ENCODE data around the gene ERCC6L2. TPM values are rescaled to one million over a fixed set of nuclear protein-coding genes. Genes with fewer than 3 reads are reported as not detected.

The ERCC6L2 gene
- total and polyA plus RNA-seq, 2 donors (not counting 1 experiment from before 2014, with no cell fraction given): 10.1 to 52.0 TPM

DNA sequence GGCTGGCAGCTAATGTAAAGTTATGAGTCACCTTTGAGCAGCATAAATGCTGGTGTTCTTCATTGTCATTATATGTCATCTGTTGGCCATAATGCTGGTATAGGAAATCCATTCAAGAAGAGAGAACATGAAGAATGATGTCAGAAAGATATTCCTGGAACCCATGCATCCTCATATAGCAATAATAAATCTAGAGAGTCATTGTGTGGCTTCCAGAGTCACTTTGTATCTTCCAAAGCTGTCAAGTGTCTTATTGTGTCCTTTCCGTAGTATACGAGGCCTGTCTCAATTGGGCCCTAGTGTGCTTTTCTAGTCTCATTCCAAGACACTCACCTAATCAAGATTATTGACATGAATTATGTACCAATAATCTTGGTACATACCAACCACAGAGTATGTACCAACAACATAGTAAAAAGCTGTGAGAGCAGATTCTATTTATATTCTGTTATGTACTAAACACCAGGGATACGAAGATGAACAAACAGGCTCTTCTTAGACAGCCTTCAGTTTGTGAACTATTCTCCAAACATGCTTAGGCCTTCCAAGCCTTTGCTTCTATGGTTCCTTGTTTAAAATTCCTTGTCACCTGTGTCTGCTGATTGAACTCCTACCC is 110.1 kb downstream of the ERCC6L2 start:
- H3K36me3 ChIP-seq (replicated peaks in 1 of 2; ENCODE audit: control extremely low read depth in 1 of 2, control insufficient read depth in 1 of 2, extremely low read depth in 1 of 2, insufficient read depth in 2 of 2, low read length in 1 of 2): peaks cover 0 to 6% of the 10 kb centered on the region in 2 experiments
- no peak for TF ChIP-seq EZH2 (IDR thresholded peaks at IDR 0.05; ENCODE audit: borderline replicate concordance, insufficient read depth, low read depth, low read length, poor library complexity, severe bottlenecking)
- TF ChIP-seq, protein P1, sequence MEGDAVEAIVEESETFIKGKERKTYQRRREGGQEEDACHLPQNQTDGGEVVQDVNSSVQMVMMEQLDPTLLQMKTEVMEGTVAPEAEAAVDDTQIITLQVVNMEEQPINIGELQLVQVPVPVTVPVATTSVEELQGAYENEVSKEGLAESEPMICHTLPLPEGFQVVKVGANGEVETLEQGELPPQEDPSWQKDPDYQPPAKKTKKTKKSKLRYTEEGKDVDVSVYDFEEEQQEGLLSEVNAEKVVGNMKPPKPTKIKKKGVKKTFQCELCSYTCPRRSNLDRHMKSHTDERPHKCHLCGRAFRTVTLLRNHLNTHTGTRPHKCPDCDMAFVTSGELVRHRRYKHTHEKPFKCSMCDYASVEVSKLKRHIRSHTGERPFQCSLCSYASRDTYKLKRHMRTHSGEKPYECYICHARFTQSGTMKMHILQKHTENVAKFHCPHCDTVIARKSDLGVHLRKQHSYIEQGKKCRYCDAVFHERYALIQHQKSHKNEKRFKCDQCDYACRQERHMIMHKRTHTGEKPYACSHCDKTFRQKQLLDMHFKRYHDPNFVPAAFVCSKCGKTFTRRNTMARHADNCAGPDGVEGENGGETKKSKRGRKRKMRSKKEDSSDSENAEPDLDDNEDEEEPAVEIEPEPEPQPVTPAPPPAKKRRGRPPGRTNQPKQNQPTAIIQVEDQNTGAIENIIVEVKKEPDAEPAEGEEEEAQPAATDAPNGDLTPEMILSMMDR (IDR thresholded peaks at IDR 0.05): no peak
- intact Hi-C loops (cut with micrococcal nuclease): no loop called here

DNA sequence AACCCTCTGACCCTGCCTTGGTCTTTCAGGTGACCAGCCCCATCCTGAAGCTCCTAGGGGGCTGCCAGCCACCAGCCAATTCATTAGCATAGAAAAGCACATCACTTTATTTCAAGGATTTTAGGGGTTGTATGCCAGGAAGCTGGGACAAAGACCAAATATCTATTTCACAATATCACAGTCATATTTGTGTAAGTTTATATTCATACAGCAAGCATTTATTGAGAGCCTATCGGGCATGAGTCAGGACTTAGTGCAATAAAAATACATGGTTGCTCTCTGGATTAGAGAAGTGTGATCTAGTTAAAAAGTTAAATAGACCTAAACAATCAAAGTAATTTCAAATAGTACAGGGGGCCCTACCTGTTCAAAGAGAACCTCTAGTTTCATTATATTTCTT is 113.8 kb downstream of the ERCC6L2 start:
- POLR2A ChIA-PET: no interaction called here
- Histone ChIP-seq H3K9me3 (ENCODE audit: control extremely low read depth in 1 of 3, control insufficient read depth in 2 of 3, insufficient read depth in 1 of 3, low read length in 2 of 3) (peaks cover 0 to 8% (median 4%) of the 10 kb centered on the region in 3 donors), H3K4me1 (ENCODE audit: control insufficient read depth in 2 of 2, insufficient read depth in 2 of 2, low read length in 2 of 2) (no peaks in the 10 kb centered on the region), H3K27ac (ENCODE audit: low read length in 2 of 2) (no peak overlapping the region), H2AFZ (ENCODE audit: insufficient read depth, low read depth, low read length, poor library complexity, severe bottlenecking) (no peak overlapping the region), H3K4me3 (ENCODE audit: control extremely low read depth in 1 of 5, extremely low read depth in 1 of 5, insufficient read depth in 1 of 5, low read depth in 2 of 5, low read length in 4 of 5) (no peak overlapping the region), H3K79me2 (ENCODE audit: control insufficient read depth, insufficient read depth, low read length) (no peaks in the 10 kb centered on the region), H3K9ac (ENCODE audit: low read length) (no peak overlapping the region), H3K36me3 (replicated peaks in 1 of 2; ENCODE audit: control extremely low read depth in 1 of 2, control insufficient read depth in 1 of 2, extremely low read depth in 1 of 2, insufficient read depth in 2 of 2, low read length in 1 of 2) (peaks cover 0 to 6% of the 10 kb centered on the region in 2 experiments), H4K20me1 (ENCODE audit: control insufficient read depth, insufficient read depth, low read length, poor library complexity, severe bottlenecking) (no peaks in the 10 kb centered on the region), H3K4me2 (replicated peaks; ENCODE audit: low read depth, low read length, poor library complexity, severe bottlenecking) (no peak overlapping the region), H3K27me3 (replicated peaks in 1 of 4; ENCODE audit: control extremely low read depth in 1 of 4, control insufficient read depth in 3 of 4, insufficient read depth in 4 of 4, low read length in 3 of 4) (no peaks in the 10 kb centered on the region)
- Mint-ChIP-seq H3K27ac (no peak overlapping the region), H3K4me1 (no peaks in the 10 kb centered on the region), H3K9me3 (ENCODE audit: insufficient read depth) (peaks cover 4% of the 10 kb centered on the region), H3K27me3 (no peaks in the 10 kb centered on the region), H3K4me3 (no peak overlapping the region)
- no peak for TF ChIP-seq EZH2 (IDR thresholded peaks at IDR 0.05; ENCODE audit: borderline replicate concordance, insufficient read depth, low read depth, low read length, poor library complexity, severe bottlenecking)
- TF ChIP-seq, protein P1 (IDR thresholded peaks at IDR 0.05): no peak
- intact Hi-C loops (cut with micrococcal nuclease): no loop called here
- DNase-seq (no peak), ATAC-seq (ENCODE audit: low read depth) (no peak)
- no CpG with 5 or more reads among the region's 1 CpG for WGBS (ENCODE audit: insufficient coverage)
- CTCF ChIA-PET: interaction anchor here (0.5 to 1.3 kb wide), 2 partner anchors 10 to 671 kb away, joined by 3 to 5 read pairs; no protein-coding TSS in a partner anchor

More for the DNA sequence above, 110.1 kb downstream of the ERCC6L2 start:
- no peaks in the 10 kb centered on the region for H3K27me3 Mint-ChIP-seq
- H3K27me3 ChIP-seq (replicated peaks in 1 of 4; ENCODE audit: control extremely low read depth in 1 of 4, control insufficient read depth in 3 of 4, insufficient read depth in 4 of 4, low read length in 3 of 4): no peaks in the 10 kb centered on the region
- H2AFZ ChIP-seq (ENCODE audit: insufficient read depth, low read depth, low read length, poor library complexity, severe bottlenecking): no peak overlapping the region
- no peak for ATAC-seq (ENCODE audit: low read depth)
- no peak overlapping the region for H3K4me3 ChIP-seq (ENCODE audit: control extremely low read depth in 1 of 5, extremely low read depth in 1 of 5, insufficient read depth in 1 of 5, low read depth in 2 of 5, low read length in 4 of 5)
- no peaks in the 10 kb centered on the region for H3K4me1 Mint-ChIP-seq
- H3K9ac ChIP-seq (ENCODE audit: low read length): no peak overlapping the region
- no peak for DNase-seq
- no peak overlapping the region for H3K4me3 Mint-ChIP-seq
- H3K27ac Mint-ChIP-seq: no peak overlapping the region
- H3K4me2 ChIP-seq (replicated peaks; ENCODE audit: low read depth, low read length, poor library complexity, severe bottlenecking): no peak overlapping the region
- WGBS (ENCODE audit: insufficient coverage): no CpG with 5 or more reads among the region's 3 CpGs
- no peak overlapping the region for H3K27ac ChIP-seq (ENCODE audit: low read length in 2 of 2)
- H3K79me2 ChIP-seq (ENCODE audit: control insufficient read depth, insufficient read depth, low read length): no peaks in the 10 kb centered on the region
- H4K20me1 ChIP-seq (ENCODE audit: control insufficient read depth, insufficient read depth, low read length, poor library complexity, severe bottlenecking): no peaks in the 10 kb centered on the region
- no peaks in the 10 kb centered on the region for H3K4me1 ChIP-seq (ENCODE audit: control insufficient read depth in 2 of 2, insufficient read depth in 2 of 2, low read length in 2 of 2)
- peaks cover 4% of the 10 kb centered on the region for H3K9me3 Mint-ChIP-seq (ENCODE audit: insufficient read depth)
- CTCF ChIA-PET: no interaction called here
- peaks cover 0 to 8% (median 4%) of the 10 kb centered on the region in 3 donors for H3K9me3 ChIP-seq (ENCODE audit: control extremely low read depth in 1 of 3, control insufficient read depth in 2 of 3, insufficient read depth in 1 of 3, low read length in 2 of 3)
- POLR2A ChIA-PET: no interaction called here

Measured in B cell (primary cell).